GM18511 (cell line): ENCODE measurements around the gene ZNF536.

ENCODE experiments used
- ATAC-seq: cut with Tn5 transposase; IDR thresholded peaks from one replicate; pipeline ENCODE4 v1.9.1; 2021; ENCODE audit warnings: mild to moderate bottlenecking, moderate library complexity; ENCODE audit not compliant: unreplicated experiment

ZNF536 gene

GRCh38 chr19:30371960-30372824, at the start of gene ZNF536:
TSS of gene ZNF536 (plus strand) at chr19:30372384. CDS start at chr19:30443563, 71,179 bp downstream.
- no peak for ATAC-seq

GRCh38 chr19:30322641-30323320, 49.4 kb upstream of the ZNF536 start:
- ATAC-seq, result no peak

GRCh38 chr19:30323904-30324303, 48.3 kb upstream of the ZNF536 start:
- ATAC-seq, result no peak

GRCh38 chr19:30324982-30325381, 47.2 kb upstream of the ZNF536 start:
- no peak for ATAC-seq

- ATAC-seq, result no peak
Observed at GRCh38 chr19:30325676-30326392, 46.4 kb upstream of the ZNF536 start.

- ATAC-seq, result no peak
Observed at GRCh38 chr19:30326393-30326710, 45.8 kb upstream of the ZNF536 start.

- ATAC-seq, result no peak
Observed at GRCh38 chr19:30327331-30327730, 44.9 kb upstream of the ZNF536 start.

- ATAC-seq, result no peak
Observed at GRCh38 chr19:30328096-30328495, 44.1 kb upstream of the ZNF536 start.

- ATAC-seq, result no peak
Observed at GRCh38 chr19:30330266-30330665, 41.9 kb upstream of the ZNF536 start.

- ATAC-seq, result no peak
Observed at GRCh38 chr19:30332445-30333234, 39.5 kb upstream of the ZNF536 start.

GRCh38 chr19:30333291-30334065, 38.7 kb upstream of the ZNF536 start:
- ATAC-seq, result no peak

- ATAC-seq, result no peak
Observed at GRCh38 chr19:30334841-30335240, 37.3 kb upstream of the ZNF536 start.

GRCh38 chr19:30335306-30335886, 36.8 kb upstream of the ZNF536 start:
- no peak for ATAC-seq

- ATAC-seq, result no peak
Observed at GRCh38 chr19:30336290-30336689, 35.9 kb upstream of the ZNF536 start.

GRCh38 chr19:30338041-30338456, 34.1 kb upstream of the ZNF536 start:
- no peak for ATAC-seq

- ATAC-seq, result no peak
Observed at GRCh38 chr19:30338878-30339623, 33.1 kb upstream of the ZNF536 start.

GRCh38 chr19:30339624-30340525, 32.3 kb upstream of the ZNF536 start:
- ATAC-seq, result no peak
